Inflammatory macrophage (primary cell): ENCODE results near the gene SLCO1B3.

Experiments
- DNase-seq, 2 donors: peaks; one replicate each; pipeline ENCODE4 v3.0.0-alpha.2; 2020 to 2022

SLCO1B3 gene

DNA sequence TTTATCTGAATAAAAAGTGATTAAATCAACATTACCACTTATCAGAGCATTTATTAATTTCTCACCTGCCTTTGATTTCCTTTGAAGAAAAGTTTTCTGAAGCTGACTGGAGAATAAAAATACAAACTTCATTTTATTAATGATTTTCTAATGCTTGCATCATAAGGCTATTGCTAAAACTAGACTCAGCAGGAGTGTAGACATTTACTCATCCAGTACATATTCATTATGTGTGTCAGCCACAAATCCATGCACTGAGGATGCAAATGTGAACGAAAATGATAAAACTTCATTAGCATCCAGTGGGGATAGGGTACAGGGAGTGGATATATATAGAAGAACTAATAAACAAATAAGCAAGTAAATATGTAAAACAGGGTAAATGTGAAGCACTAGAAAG lies 74.6 kb downstream of the SLCO1B3 start:
- DNase-seq: no peak

DNA sequence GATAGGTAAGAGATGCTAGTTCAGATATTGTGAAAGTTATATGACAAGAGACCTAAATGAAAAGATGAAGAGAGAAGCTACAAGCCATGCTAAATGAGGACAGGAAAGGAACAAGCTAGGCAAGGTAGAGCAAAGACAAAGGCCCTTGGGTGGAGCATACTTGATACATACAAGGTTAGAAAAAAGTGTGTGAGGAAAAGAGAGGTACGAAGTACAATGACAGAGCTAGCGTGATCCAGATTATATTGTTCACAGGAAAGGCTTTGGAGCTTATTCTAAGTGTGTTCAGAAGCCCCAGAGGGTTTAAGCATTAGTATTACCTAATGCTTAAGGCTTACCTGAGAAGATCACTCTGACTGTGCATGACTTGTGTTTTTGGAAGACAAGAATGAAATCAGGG lies 75.0 kb downstream of the SLCO1B3 start:
- DNase-seq: no peak

GRCh38 chr12:20917269-20917668 lies 106.8 kb downstream of the SLCO1B3 start:
- no peak for DNase-seq

DNA sequence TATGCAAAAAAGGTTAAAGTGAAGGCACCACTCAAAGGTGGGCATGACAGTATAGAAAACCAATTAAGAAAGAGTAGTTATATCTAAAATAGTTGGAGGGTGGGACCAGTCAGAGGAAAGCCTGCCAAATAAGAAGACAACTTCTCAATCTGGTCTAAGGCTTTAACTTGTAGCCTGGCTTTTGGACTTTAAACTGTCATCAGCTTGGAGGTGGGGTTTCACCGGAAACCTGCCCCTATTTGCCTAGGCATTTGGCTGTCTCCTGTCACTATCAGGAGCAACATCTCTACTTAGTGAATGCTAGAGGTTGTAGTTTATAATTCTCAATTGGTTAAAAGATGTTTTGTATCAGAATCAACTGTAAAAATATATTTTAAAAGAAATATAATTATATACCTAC lies 107.3 kb downstream of the SLCO1B3 start:
- DNase-seq: no peak

DNA sequence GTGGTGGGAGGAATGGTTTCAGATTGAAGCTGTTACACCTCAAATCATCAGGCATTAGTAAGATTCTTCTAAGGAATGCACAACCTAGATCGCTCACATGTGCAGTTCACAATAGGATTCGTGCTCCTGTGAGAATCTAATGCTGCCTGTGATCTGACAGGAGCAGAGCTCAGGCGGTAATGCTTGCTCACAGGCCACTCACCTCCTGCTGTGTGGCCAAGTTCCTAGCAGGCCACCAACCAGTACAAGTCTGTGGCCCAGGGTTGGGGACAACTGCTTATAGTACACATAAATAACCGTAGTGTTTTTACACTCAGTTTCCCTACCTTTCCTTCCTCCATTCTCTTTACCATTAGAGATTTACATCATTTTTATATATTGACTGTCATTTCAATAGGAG lies 121.4 kb downstream of the SLCO1B3 start:
- no peak for DNase-seq

DNA sequence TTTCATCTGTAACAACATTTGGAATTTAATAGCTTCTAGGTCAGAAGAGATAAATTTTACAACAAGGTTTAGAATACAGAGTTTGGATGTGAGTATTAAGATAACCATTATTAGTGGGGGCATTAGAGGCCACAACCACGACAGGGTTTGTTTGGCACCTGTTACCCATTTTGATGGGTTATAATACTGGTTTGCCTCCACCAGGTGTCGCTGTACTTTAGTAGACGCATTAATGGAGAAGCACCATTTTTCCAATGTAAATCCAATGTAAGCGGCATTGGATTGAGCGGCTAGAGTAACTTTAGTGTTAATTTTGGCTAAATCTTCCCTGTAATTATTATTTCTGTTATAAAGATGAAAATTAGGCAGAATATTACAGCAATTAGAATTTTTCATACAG lies 136.2 kb downstream of the SLCO1B3 start:
- DNase-seq: peak in 1 of 2 donors; percentile 2

DNA sequence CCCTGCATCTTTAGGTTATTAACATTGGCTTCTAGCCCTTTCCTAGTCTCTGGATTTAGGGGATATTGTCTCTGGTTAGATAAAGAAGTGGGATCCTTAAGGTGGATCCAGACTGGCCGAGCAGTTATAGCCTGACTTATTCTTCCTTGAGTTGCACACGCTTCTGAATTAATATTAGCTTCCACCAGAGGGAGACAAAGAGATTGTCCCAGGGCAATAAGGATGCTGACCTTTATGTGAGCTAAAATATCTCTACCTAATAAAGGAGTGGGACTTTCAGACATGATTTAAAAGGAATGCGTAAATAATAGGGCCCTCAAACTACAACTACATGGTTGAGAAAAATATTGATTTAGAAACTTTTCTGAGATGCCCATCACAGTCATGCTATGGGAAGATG lies 139.7 kb downstream of the SLCO1B3 start:
- peak; percentile 1 to 26 for DNase-seq

- DNase-seq: no peak
These were observed 152.8 kb downstream of the SLCO1B3 start for GRCh38 chr12:20963303-20963702.

GRCh38 chr12:20963762-20964161 lies 153.3 kb downstream of the SLCO1B3 start:
- DNase-seq: no peak
